ENCODE results near the gene RTF2.

GRCh38 chr20:56422824-56423189 lies 45.6 kb upstream of the RTF2 start:
- TF ChIP-seq RAD21 (conservative IDR thresholded peaks at IDR 0.05), result no peak
- no peak for TF ChIP-seq SMC3 (conservative IDR thresholded peaks at IDR 0.05; ENCODE audit: poor library complexity)
- no peak for TF ChIP-seq CTCF (IDR thresholded peaks at IDR 0.05; ENCODE audit: poor library complexity, severe bottlenecking)
- TF ChIP-seq EZH2 (IDR thresholded peaks at IDR 0.05; ENCODE audit: borderline replicate concordance, insufficient read depth, low read length, poor library complexity, severe bottlenecking), result no peak
- TF ChIP-seq EP300 (conservative IDR thresholded peaks at IDR 0.05; ENCODE audit: poor library complexity, severe bottlenecking), result no peak
- no peak for TF ChIP-seq REST (IDR thresholded peaks at IDR 0.05; ENCODE audit: borderline replicate concordance)
- TF ChIP-seq TAF1 (IDR thresholded peaks at IDR 0.05; ENCODE audit: low read depth), result no peak
- no peak for TF ChIP-seq MXI1 (conservative IDR thresholded peaks at IDR 0.05; ENCODE audit: poor library complexity, severe bottlenecking)
- no peak for TF ChIP-seq POLR2AphosphoS5 (IDR thresholded peaks at IDR 0.05)
